DND-41 (cell line): ENCODE measurements around the gene MFAP4.

Source experiments
- ATAC-seq: fragments of 200-7000 bp; cut with Tn5 transposase; 3 replicates; pipeline ENCODE4 v1.9.1; 2021; ENCODE audit warnings: low read depth; ENCODE audit not compliant: insufficient read depth
- DNase-seq: peaks from one replicate; pipeline ENCODE4 v3.0.0-alpha.2; 2020
- H2AFZ ChIP-seq: 2 replicates; pipeline ENCODE4 v1.6.0; 2012; ENCODE audit warnings: low read depth, low read length
- H3K27ac ChIP-seq: 2 replicates; pipeline ENCODE4 v1.5.1; 2012; ENCODE audit warnings: low read length, inconsistent platforms
- H3K27me3 ChIP-seq: fragments of 200-600 bp; sonication (generic); 2 replicates; pipeline ENCODE4 v1.6.0; 2012; ENCODE audit warnings: low read length, mild to moderate bottlenecking, inconsistent platforms; ENCODE audit not compliant: insufficient read depth, poor library complexity
- H3K36me3 ChIP-seq: 2 replicates; pipeline ENCODE4 v1.5.1; 2012; ENCODE audit warnings: low read length, inconsistent platforms; ENCODE audit not compliant: insufficient read depth
- H3K4me1 ChIP-seq: 2 replicates; pipeline ENCODE4 v1.5.1; 2012; ENCODE audit warnings: mild to moderate bottlenecking, low read length; ENCODE audit not compliant: insufficient read depth
- H3K4me2 ChIP-seq: 2 replicates; pipeline ENCODE4 v1.6.0; 2012; ENCODE audit warnings: mild to moderate bottlenecking, moderate library complexity, low read length, inconsistent platforms; ENCODE audit not compliant: insufficient read depth
- H3K4me3 ChIP-seq, 2 experiments: fragments of 200-600 bp in 1 of 2; shearing (Covaris generic) in 1 of 2; 2 replicates each; pipeline ENCODE4 v1.5.1; 2012 to 2016; ENCODE audit warnings: inconsistent platforms in 2 of 2, low read length in 2 of 2, mild to moderate bottlenecking in 2 of 2, low read depth in 1 of 2, moderate library complexity in 1 of 2
- H3K79me2 ChIP-seq: 2 replicates; pipeline ENCODE4 v1.6.0; 2012; ENCODE audit warnings: low read length, inconsistent platforms; ENCODE audit not compliant: insufficient read depth
- H3K9ac ChIP-seq: 2 replicates; pipeline ENCODE4 v1.6.0; 2012; ENCODE audit warnings: low read depth, mild to moderate bottlenecking, inconsistent platforms, low read length, moderate library complexity
- H3K9me3 ChIP-seq: 2 replicates; pipeline ENCODE4 v1.5.1; 2012; ENCODE audit warnings: low read length, moderate library complexity, mild to moderate bottlenecking, inconsistent platforms; ENCODE audit not compliant: insufficient read depth, severe bottlenecking
- H4K20me1 ChIP-seq: 2 replicates; pipeline ENCODE4 v1.6.0; 2012; ENCODE audit warnings: low read length; ENCODE audit not compliant: insufficient read depth
- EZH2 ChIP-seq: IDR thresholded peaks from 3 replicates; pipeline ENCODE4 v1.6.1; 2012; ENCODE audit warnings: borderline replicate concordance, low read depth, mild to moderate bottlenecking, moderate library complexity, low read length, inconsistent platforms; ENCODE audit not compliant: severe bottlenecking
- TF ChIP-seq, protein P1 (sequence below): IDR thresholded peaks from 2 replicates; pipeline ENCODE4 v1.5.1; 2012; ENCODE audit warnings: borderline replicate concordance, low read length, moderate library complexity, mild to moderate bottlenecking; ENCODE audit not compliant: poor library complexity, severe bottlenecking; ENCODE audit errors: extremely low read depth

Gene MFAP4

DNA sequence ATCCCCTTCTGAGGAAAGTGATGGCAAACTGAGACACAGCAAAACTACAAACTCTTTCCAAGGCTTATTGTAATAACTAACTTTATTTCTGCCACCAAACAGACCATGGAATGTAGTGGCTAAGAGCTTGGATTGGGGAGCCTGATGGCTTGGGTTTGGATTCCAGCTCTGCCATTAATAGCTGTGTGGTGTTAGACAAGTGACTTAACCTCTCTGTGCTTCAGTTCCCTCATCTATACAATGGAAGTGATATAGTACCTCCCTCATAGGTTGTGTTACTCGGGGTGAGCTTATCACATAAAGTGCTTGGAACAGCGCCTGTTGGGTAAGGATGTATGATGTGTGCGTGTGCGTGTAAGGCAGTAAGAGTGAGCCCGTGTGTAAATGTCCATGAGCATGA is 18.1 kb upstream of the MFAP4 start:
- Histone ChIP-seq H3K79me2 (no peaks in the 10 kb centered on the region), H3K9ac (no peak overlapping the region), H3K4me2 (no peak overlapping the region), H2AFZ (no peak overlapping the region), H3K27ac (no peak overlapping the region), H4K20me1 (no peaks in the 10 kb centered on the region; the same call in 1 of the 2 replicates), H3K4me1 (no peaks in the 10 kb centered on the region), H3K4me3 (no peak overlapping the region), H3K9me3 (no peaks in the 10 kb centered on the region), H3K36me3 (no peaks in the 10 kb centered on the region), H3K27me3 (peaks cover 4% of the 10 kb centered on the region)
- DNase-seq, result no peak
- ATAC-seq, result no peak
- TF ChIP-seq, protein P1, sequence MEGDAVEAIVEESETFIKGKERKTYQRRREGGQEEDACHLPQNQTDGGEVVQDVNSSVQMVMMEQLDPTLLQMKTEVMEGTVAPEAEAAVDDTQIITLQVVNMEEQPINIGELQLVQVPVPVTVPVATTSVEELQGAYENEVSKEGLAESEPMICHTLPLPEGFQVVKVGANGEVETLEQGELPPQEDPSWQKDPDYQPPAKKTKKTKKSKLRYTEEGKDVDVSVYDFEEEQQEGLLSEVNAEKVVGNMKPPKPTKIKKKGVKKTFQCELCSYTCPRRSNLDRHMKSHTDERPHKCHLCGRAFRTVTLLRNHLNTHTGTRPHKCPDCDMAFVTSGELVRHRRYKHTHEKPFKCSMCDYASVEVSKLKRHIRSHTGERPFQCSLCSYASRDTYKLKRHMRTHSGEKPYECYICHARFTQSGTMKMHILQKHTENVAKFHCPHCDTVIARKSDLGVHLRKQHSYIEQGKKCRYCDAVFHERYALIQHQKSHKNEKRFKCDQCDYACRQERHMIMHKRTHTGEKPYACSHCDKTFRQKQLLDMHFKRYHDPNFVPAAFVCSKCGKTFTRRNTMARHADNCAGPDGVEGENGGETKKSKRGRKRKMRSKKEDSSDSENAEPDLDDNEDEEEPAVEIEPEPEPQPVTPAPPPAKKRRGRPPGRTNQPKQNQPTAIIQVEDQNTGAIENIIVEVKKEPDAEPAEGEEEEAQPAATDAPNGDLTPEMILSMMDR, result no peak
- TF ChIP-seq EZH2, result no peak

DNA sequence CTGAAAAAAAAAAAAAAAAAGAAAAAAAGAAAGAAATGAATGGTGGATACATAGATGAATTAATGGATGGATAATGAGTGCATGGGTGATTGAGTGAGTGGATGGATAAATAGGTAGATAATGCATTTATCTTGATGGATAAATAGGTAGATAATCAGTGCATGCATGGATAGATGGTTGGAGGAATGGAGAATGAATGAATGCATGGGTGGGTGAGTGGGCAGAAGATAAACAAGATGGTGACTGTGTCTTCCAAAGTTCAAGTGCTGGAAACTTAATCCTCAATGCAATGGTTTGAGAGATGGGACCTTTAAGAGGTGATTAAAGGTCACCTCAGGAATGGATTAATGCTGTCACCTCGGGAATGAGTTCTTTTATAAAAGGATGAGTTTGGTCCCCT is 17.3 kb upstream of the MFAP4 start:
- no peaks in the 10 kb centered on the region for H3K9me3 ChIP-seq
- H3K79me2 ChIP-seq, result no peaks in the 10 kb centered on the region
- TF ChIP-seq EZH2, result no peak
- TF ChIP-seq, protein P1, result no peak
- DNase-seq, result no peak
- peaks cover 3% of the 10 kb centered on the region for H3K27me3 ChIP-seq
- H3K9ac ChIP-seq, result no peak overlapping the region
- no peaks in the 10 kb centered on the region for H3K4me1 ChIP-seq
- no peak overlapping the region for H3K4me3 ChIP-seq
- H4K20me1 ChIP-seq, result no peaks in the 10 kb centered on the region; the same call in 1 of the 2 replicates
- H3K4me2 ChIP-seq, result no peak overlapping the region
- no peak overlapping the region for H3K27ac ChIP-seq
- no peak overlapping the region for H2AFZ ChIP-seq
- no peak for ATAC-seq
- H3K36me3 ChIP-seq, result no peaks in the 10 kb centered on the region

DNA sequence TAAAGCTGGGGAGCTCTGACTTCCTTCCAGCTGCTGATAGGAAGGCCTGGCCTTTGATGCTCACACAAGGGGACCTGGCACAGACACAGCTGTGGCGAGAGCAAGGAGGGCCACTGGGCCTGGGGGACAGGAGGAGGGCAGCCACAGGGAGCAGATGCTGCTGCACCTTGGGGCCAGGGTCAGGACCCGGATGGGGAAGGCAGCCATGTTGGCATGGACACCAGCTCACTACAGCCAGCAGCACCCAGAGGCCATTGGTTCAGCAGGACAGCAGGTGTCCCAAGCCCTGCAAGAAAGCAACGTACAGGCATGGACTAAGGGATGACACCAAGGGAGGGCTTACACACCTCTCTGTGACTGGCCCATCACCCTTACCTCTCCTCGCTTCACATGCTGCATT is 16.0 kb upstream of the MFAP4 start:
- Histone ChIP-seq H2AFZ (no peak overlapping the region), H3K79me2 (no peaks in the 10 kb centered on the region), H3K4me3 (no peak overlapping the region), H3K4me2 (no peak overlapping the region), H3K36me3 (no peaks in the 10 kb centered on the region), H3K4me1 (no peaks in the 10 kb centered on the region), H4K20me1 (no peaks in the 10 kb centered on the region; the same call in 1 of the 2 replicates), H3K9ac (no peak overlapping the region), H3K27me3 (peaks cover 3% of the 10 kb centered on the region), H3K27ac (no peak overlapping the region), H3K9me3 (no peaks in the 10 kb centered on the region)
- TF ChIP-seq EZH2, result no peak
- TF ChIP-seq, protein P1, result no peak
- no peak for ATAC-seq
- DNase-seq, result no peak

DNA sequence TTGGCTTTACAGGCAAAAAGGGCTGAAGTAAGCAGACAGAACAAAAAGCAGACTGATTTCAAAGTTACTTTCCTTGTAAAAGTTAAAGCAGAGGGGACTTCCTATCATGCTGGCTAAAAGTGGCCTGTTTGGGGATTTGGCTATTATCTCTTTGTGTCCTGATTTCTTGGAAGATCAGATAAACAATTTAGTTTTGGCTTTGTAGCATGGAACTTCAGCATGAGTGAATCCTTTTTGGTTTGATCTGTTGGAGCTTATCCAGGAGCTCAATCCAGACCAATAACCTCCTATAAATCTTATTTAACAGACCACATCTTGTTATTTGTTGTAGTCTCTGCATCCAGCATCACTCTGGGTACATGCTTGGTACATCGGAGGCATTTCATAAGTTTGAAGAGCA is 15.2 kb upstream of the MFAP4 start:
- Histone ChIP-seq H3K4me2 (no peak overlapping the region), H3K36me3 (no peaks in the 10 kb centered on the region), H3K79me2 (no peaks in the 10 kb centered on the region), H2AFZ (no peak overlapping the region), H3K27me3 (peaks cover 3% of the 10 kb centered on the region), H3K4me1 (no peaks in the 10 kb centered on the region), H3K9me3 (no peaks in the 10 kb centered on the region), H3K4me3 (no peak overlapping the region), H3K9ac (no peak overlapping the region), H3K27ac (no peak overlapping the region), H4K20me1 (no peaks in the 10 kb centered on the region; the same call in 1 of the 2 replicates)
- ATAC-seq, result no peak
- DNase-seq, result no peak
- TF ChIP-seq EZH2, result no peak
- TF ChIP-seq, protein P1, result no peak
